H9 (cell line): ENCODE measurements around the gene BRI3. TPM values are rescaled to one million over a fixed set of nuclear protein-coding genes. Genes with fewer than 3 reads are reported as not detected.

ENCODE experiments used
- DNase-seq: peaks from one replicate; pipeline ENCODE4 v3.0.0-alpha.2; 2017
- H2AFZ ChIP-seq: one replicate; pipeline ENCODE4 v1.6.1; 2013; ENCODE audit warnings: mild to moderate bottlenecking, low read length, control low read depth, moderate library complexity
- H2AK5ac ChIP-seq: 2 replicates; pipeline ENCODE4 v1.6.1; 2013; ENCODE audit warnings: low read length, control low read depth, mixed read lengths; ENCODE audit not compliant: insufficient read length
- H2BK120ac ChIP-seq: one replicate; pipeline ENCODE4 v1.6.1; 2013; ENCODE audit warnings: low read depth, mild to moderate bottlenecking, low read length, control low read depth, inconsistent platforms; ENCODE audit not compliant: poor library complexity, severe bottlenecking
- H2BK12ac ChIP-seq: 2 replicates; pipeline ENCODE4 v1.6.1; 2013; ENCODE audit warnings: low read length, control low read depth, mixed read lengths, low read depth; ENCODE audit not compliant: insufficient read length
- H2BK15ac ChIP-seq: 2 replicates; pipeline ENCODE4 v1.6.1; 2013; ENCODE audit warnings: low read depth, low read length, control low read depth
- H2BK20ac ChIP-seq: one replicate; pipeline ENCODE4 v1.6.1; 2013; ENCODE audit warnings: low read depth, mild to moderate bottlenecking, low read length, control low read depth, inconsistent platforms; ENCODE audit not compliant: poor library complexity, severe bottlenecking
- H2BK5ac ChIP-seq: 2 replicates; pipeline ENCODE4 v1.6.1; 2013; ENCODE audit warnings: low read length, control low read depth, mixed read lengths; ENCODE audit not compliant: insufficient read length
- H3K14ac ChIP-seq: 2 replicates; pipeline ENCODE4 v1.6.1; 2013; ENCODE audit warnings: low read length, control low read depth; ENCODE audit not compliant: insufficient read depth
- H3K18ac ChIP-seq: 2 replicates; pipeline ENCODE4 v1.6.1; 2013; ENCODE audit warnings: low read depth, mild to moderate bottlenecking, mixed read lengths, low read length, control low read depth; ENCODE audit not compliant: insufficient read length
- H3K23ac ChIP-seq: 2 replicates; pipeline ENCODE4 v1.6.1; 2013; ENCODE audit warnings: low read length, control low read depth, mixed read lengths, low read depth; ENCODE audit not compliant: insufficient read length
- H3K23me2 ChIP-seq: 2 replicates; pipeline ENCODE4 v1.6.1; 2013; ENCODE audit warnings: low read depth, mild to moderate bottlenecking, mixed read lengths, low read length, control low read depth; ENCODE audit not compliant: insufficient read length, poor library complexity, severe bottlenecking
- H3K27ac ChIP-seq: 2 replicates; pipeline ENCODE4 v1.5.1; 2013; ENCODE audit warnings: low read length, control low read depth, mixed read lengths, low read depth; ENCODE audit not compliant: insufficient read length
- H3K27me3 ChIP-seq: 2 replicates; pipeline ENCODE4 v1.6.1; 2013; ENCODE audit warnings: low read length, control low read depth, inconsistent platforms; ENCODE audit not compliant: insufficient read depth
- H3K4ac ChIP-seq: 2 replicates; pipeline ENCODE4 v1.6.1; 2013; ENCODE audit warnings: low read depth, mild to moderate bottlenecking, control low read depth, inconsistent platforms, low read length, moderate library complexity
- H3K4me1 ChIP-seq: 2 replicates; pipeline ENCODE4 v1.6.1; 2013; ENCODE audit warnings: low read length, control low read depth, inconsistent platforms; ENCODE audit not compliant: insufficient read depth
- H3K4me2 ChIP-seq: 2 replicates; pipeline ENCODE4 v1.6.1; 2013; ENCODE audit warnings: low read length, control low read depth, mixed read lengths; ENCODE audit not compliant: insufficient read length, insufficient read depth
- H3K56ac ChIP-seq: 2 replicates; pipeline ENCODE4 v1.6.1; 2013; ENCODE audit warnings: low read depth, mild to moderate bottlenecking, mixed read lengths, low read length, control low read depth; ENCODE audit not compliant: insufficient read length
- H3K79me1 ChIP-seq: 2 replicates; pipeline ENCODE4 v1.6.1; 2013; ENCODE audit warnings: low read depth, mild to moderate bottlenecking, moderate library complexity, low read length, control low read depth, inconsistent platforms; ENCODE audit not compliant: insufficient read depth, poor library complexity, severe bottlenecking
- H3K79me2 ChIP-seq: 2 replicates; pipeline ENCODE4 v1.6.1; 2013; ENCODE audit warnings: low read length, control low read depth, inconsistent platforms; ENCODE audit not compliant: insufficient read depth
- H3K9ac ChIP-seq: 2 replicates; pipeline ENCODE4 v1.6.1; 2013; ENCODE audit warnings: low read length, control low read depth, mixed read lengths; ENCODE audit not compliant: insufficient read length; ENCODE audit errors: extremely low read depth
- H3K9me3 ChIP-seq: one replicate; pipeline ENCODE4 v1.6.1; 2013; ENCODE audit warnings: low read depth, low read length, inconsistent platforms; ENCODE audit not compliant: control insufficient read depth
- H3T11ph ChIP-seq: one replicate; pipeline ENCODE4 v1.6.1; 2013; ENCODE audit warnings: mild to moderate bottlenecking, low read length, control low read depth, inconsistent platforms
- H4K20me1 ChIP-seq: one replicate; pipeline ENCODE4 v1.6.1; 2013; ENCODE audit not compliant: control insufficient read depth, insufficient read length, insufficient read depth
- H4K5ac ChIP-seq: 2 replicates; pipeline ENCODE4 v1.6.1; 2013; ENCODE audit warnings: low read depth, mild to moderate bottlenecking, mixed read lengths, low read length, control low read depth; ENCODE audit not compliant: insufficient read length
- H4K8ac ChIP-seq: replicated peaks from 2 replicates; pipeline ENCODE4 v1.6.1; 2013; ENCODE audit warnings: low read length, control low read depth, mixed read lengths, low read depth; ENCODE audit not compliant: insufficient read length
- H4K91ac ChIP-seq: 2 replicates; pipeline ENCODE4 v1.6.1; 2013; ENCODE audit warnings: low read depth, mild to moderate bottlenecking, moderate library complexity, mixed read lengths, low read length, control low read depth; ENCODE audit not compliant: insufficient read length
- H3K27ac Mint-ChIP-seq, 3 experiments: 2 replicates in 2 of 3; 3 replicates in 1 of 3; pipeline ENCODE4 v1.8.0; 2020 to 2021; ENCODE audit warnings: mixed read lengths in 3 of 3, mild to moderate bottlenecking in 1 of 3, moderate library complexity in 1 of 3
- H3K27me3 Mint-ChIP-seq: 2 replicates; pipeline ENCODE4 v1.8.0; 2021; ENCODE audit warnings: low read depth, mild to moderate bottlenecking, moderate library complexity, mixed read lengths
- H3K36me3 Mint-ChIP-seq, 3 experiments: 2 replicates in 2 of 3; 3 replicates in 1 of 3; pipeline ENCODE4 v1.8.0; 2020 to 2021; ENCODE audit warnings: low read depth in 3 of 3, mixed read lengths in 3 of 3; ENCODE audit not compliant: insufficient read depth in 1 of 3
- H3K4me1 Mint-ChIP-seq, 2 experiments: 2 replicates each; pipeline ENCODE4 v1.8.0; 2020; ENCODE audit warnings: mixed read lengths in 2 of 2
- H3K4me3 Mint-ChIP-seq, 2 experiments: 2 replicates in 1 of 2; 3 replicates in 1 of 2; pipeline ENCODE4 v1.8.0; 2020 to 2021; ENCODE audit warnings: mild to moderate bottlenecking in 2 of 2, mixed read lengths in 2 of 2, moderate library complexity in 1 of 2
- H3K9me3 Mint-ChIP-seq, 2 experiments: 2 replicates in 1 of 2; 3 replicates in 1 of 2; pipeline ENCODE4 v1.8.0; 2020; ENCODE audit warnings: mild to moderate bottlenecking in 2 of 2, mixed read lengths in 2 of 2, moderate library complexity in 1 of 2
- WGBS: extraction: QIAGEN DNeasy Blood & Tissue Kit; methylation state at CpG from one replicate; pipeline ENCODE4 v1.1.7; 2013; ENCODE audit warnings: missing lambda C conversion rate, low lambda C conversion rate, mixed read lengths; ENCODE audit not compliant: insufficient read length; ENCODE audit errors: extremely low coverage; 5-methylcytosine and 5-hydroxymethylcytosine counted together
- total RNA-seq: library from RNA; stranded (reverse); gene quantifications from 2 replicates; pipeline ENCODE4 v1.2.1, GENCODE V29; 2021
- TF ChIP-seq, protein P1 (sequence below): fragments of 200-600 bp; sonication (generic); conservative IDR thresholded peaks from 3 replicates; pipeline ENCODE4 v1.8.0; 2021; ENCODE audit warnings: antibody characterized with exemption, mild to moderate bottlenecking

BRI3 gene
- total RNA-seq, 1 experiment from 2014 or later, result 102 TPM

DNA sequence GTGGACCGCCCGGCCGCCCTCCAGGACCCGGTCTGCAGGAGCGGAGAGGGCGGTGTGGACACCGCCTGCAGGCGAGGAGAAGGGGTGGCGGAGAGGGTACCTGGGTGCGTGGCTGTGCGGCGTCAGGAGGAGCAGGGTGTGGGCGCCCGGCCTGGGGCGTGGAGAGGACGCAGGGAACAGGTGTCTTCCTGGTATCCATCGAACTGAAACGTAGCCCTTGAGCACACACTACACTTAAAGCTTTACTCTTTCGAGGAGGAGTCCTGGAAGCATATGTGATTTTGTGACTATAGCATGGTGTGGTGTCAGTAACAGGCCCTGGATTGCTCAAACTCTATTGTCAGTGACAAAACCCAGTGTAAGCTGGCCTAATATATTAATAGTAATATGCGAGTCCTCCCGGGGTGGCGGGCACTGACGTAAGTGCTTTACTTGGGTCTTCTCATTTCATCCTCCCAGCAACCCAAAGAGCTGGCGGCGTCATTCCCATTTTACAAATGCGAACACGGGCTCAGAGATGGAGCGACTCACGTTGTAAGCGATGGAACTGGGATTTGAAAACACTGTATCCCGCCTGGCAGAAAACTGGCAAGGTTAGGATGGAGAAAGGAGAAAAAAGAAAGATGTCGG is 28.9 kb upstream of the BRI3 start:
- H4K8ac ChIP-seq, result no peak overlapping the region
- no peak overlapping the region for H2BK20ac ChIP-seq
- H2BK120ac ChIP-seq, result no peak overlapping the region
- no peak overlapping the region for H3K14ac ChIP-seq
- H2BK12ac ChIP-seq, result no peak overlapping the region
- H3K27ac Mint-ChIP-seq, result peak overlapping the region in 1 of 3 experiments; percentile 85; a peak in 2 of 7 replicates
- no peaks in the 10 kb centered on the region for H4K20me1 ChIP-seq
- TF ChIP-seq, protein P1, sequence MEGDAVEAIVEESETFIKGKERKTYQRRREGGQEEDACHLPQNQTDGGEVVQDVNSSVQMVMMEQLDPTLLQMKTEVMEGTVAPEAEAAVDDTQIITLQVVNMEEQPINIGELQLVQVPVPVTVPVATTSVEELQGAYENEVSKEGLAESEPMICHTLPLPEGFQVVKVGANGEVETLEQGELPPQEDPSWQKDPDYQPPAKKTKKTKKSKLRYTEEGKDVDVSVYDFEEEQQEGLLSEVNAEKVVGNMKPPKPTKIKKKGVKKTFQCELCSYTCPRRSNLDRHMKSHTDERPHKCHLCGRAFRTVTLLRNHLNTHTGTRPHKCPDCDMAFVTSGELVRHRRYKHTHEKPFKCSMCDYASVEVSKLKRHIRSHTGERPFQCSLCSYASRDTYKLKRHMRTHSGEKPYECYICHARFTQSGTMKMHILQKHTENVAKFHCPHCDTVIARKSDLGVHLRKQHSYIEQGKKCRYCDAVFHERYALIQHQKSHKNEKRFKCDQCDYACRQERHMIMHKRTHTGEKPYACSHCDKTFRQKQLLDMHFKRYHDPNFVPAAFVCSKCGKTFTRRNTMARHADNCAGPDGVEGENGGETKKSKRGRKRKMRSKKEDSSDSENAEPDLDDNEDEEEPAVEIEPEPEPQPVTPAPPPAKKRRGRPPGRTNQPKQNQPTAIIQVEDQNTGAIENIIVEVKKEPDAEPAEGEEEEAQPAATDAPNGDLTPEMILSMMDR, result no peak
- peak overlapping the region; percentile 96 to 97 for H3K4me3 Mint-ChIP-seq
- peak overlapping the region; percentile 61 for H3K4me2 ChIP-seq
- no peak overlapping the region for H2AK5ac ChIP-seq
- H2AFZ ChIP-seq, result no peak overlapping the region
- H3K23me2 ChIP-seq, result peaks cover 6% of the 10 kb centered on the region
- H3K79me2 ChIP-seq, result no peaks in the 10 kb centered on the region
- H3K4me1 Mint-ChIP-seq, result peaks cover 14 to 19% of the 10 kb centered on the region in 2 experiments
- no peak overlapping the region for H3K23ac ChIP-seq
- H4K5ac ChIP-seq, result no peak overlapping the region
- H3T11ph ChIP-seq, result no peak overlapping the region
- no peaks in the 10 kb centered on the region for H3K4me1 ChIP-seq
- H3K18ac ChIP-seq, result no peak overlapping the region
- H3K27me3 ChIP-seq, result no peaks in the 10 kb centered on the region
- WGBS, result no CpG with 5 or more reads among the region's 32 CpGs
- no peak overlapping the region for H3K4ac ChIP-seq
- no peak overlapping the region for H3K56ac ChIP-seq
- peaks cover 0 to 6% (median 5%) of the 10 kb centered on the region in 3 experiments; a peak in 3 of 7 replicates for H3K36me3 Mint-ChIP-seq
- H3K27me3 Mint-ChIP-seq, result no peaks in the 10 kb centered on the region
- H2BK5ac ChIP-seq, result no peak overlapping the region
- H3K9me3 Mint-ChIP-seq, result no peaks in the 10 kb centered on the region
- H3K9ac ChIP-seq, result peak overlapping the region; percentile 2
- no peaks in the 10 kb centered on the region for H3K9me3 ChIP-seq
- no peak overlapping the region for H3K27ac ChIP-seq
- no peak overlapping the region for H4K91ac ChIP-seq
- H2BK15ac ChIP-seq, result no peak overlapping the region
- H3K79me1 ChIP-seq, result no peaks in the 10 kb centered on the region
- no peak for DNase-seq
